ENCODE results near the gene BARHL1.

DNA sequence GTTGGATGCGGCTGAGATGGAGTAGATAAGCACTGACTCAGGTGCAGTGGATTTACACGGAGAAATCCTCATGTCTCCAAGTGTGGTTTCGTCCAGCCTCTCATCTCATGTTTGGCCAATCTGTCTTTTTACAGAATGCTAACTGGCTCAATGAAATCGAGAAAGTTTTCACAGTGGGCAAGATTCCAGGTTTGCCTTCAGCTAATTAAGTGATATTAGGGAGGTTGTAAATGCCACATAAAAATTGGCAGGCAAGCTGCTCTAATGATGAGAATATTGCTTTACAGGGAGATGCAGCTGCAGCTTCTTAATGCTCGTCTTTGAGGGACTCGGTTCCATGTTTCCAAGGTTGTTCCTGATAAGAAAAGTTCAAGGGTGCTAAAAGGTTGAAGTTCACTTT is 23.7 kb downstream of the BARHL1 start:
- TF ChIP-seq EZH2 (IDR thresholded peaks at IDR 0.05) (no peak), CTCF (IDR thresholded peaks at IDR 0.05 in 2 of 3, conservative IDR thresholded peaks at IDR 0.05 in 1 of 3; ENCODE audit: borderline replicate concordance in 1 of 3, insufficient read depth in 1 of 3, low read depth in 2 of 3, low read length in 2 of 3) (no peak), POLR2AphosphoS5 (IDR thresholded peaks at IDR 0.05; ENCODE audit: low read depth, low read length) (no peak), POLR2A (IDR thresholded peaks at IDR 0.05; ENCODE audit: borderline replicate concordance, extremely low read depth, insufficient read depth, insufficient read length) (no peak), EGR1 (IDR thresholded peaks at IDR 0.05; ENCODE audit: low read depth) (no peak), EZH2phosphoT487 (IDR thresholded peaks at IDR 0.05; ENCODE audit: borderline replicate concordance) (no peak), TCF7L2 (IDR thresholded peaks at IDR 0.05; ENCODE audit: borderline replicate concordance, extremely low read depth, insufficient read depth, insufficient read length) (no peak), ZNF274 (IDR thresholded peaks at IDR 0.05; ENCODE audit: low read depth, low read length) (no peak), FOSL1 (IDR thresholded peaks at IDR 0.05; ENCODE audit: low read depth) (no peak), RAD21 (IDR thresholded peaks at IDR 0.05; ENCODE audit: low read depth) (no peak)
- TF ChIP-seq, protein P1, sequence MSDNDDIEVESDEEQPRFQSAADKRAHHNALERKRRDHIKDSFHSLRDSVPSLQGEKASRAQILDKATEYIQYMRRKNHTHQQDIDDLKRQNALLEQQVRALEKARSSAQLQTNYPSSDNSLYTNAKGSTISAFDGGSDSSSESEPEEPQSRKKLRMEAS (IDR thresholded peaks at IDR 0.05): no peak

All from HCT116 (cell line).